K562 (cell line): ENCODE results near the gene CDK5RAP3. TPM values are rescaled to one million over a fixed set of nuclear protein-coding genes. Genes with fewer than 3 reads are reported as not detected.

Source experiments
- GABPB1 ChIP-seq: sonication (generic); formaldehyde crosslinking; IDR thresholded peaks from 2 replicates; pipeline ENCODE4 v1.8.0; 2022; ENCODE audit warnings: mild to moderate bottlenecking, missing genetic modification reagents
- HBP1 ChIP-seq: fragments of 450-650 bp; formaldehyde crosslinking; IDR thresholded peaks from 2 replicates; pipeline ENCODE4 v1.4.0; 2022; ENCODE audit warnings: missing genetic modification characterization
- PCBP2 ChIP-seq: fragments of 200-400 bp; formaldehyde crosslinking; IDR thresholded peaks from 2 replicates; pipeline ENCODE4 v1.6.1; 2018; ENCODE audit warnings: low read length, low read depth, mild to moderate bottlenecking, moderate library complexity; ENCODE audit not compliant: poor library complexity, severe bottlenecking
- SNRNP70 ChIP-seq: fragments of 200-400 bp; formaldehyde crosslinking; optimal IDR thresholded peaks from 2 replicates; pipeline ENCODE3; 2017; ENCODE audit warnings: low read depth, low read length
- TRIM28 ChIP-seq: fragments of 450-650 bp; IDR thresholded peaks from 2 replicates; pipeline ENCODE4 v1.6.1; 2017
- ZBTB34 ChIP-seq: fragments of 250-450 bp; sonication (Bioruptor Pico); IDR thresholded peaks from 2 replicates; pipeline ENCODE4 v1.8.0; 2021; ENCODE audit warnings: mild to moderate bottlenecking, moderate library complexity
- ZNF232 ChIP-seq: sonication (generic); formaldehyde crosslinking; IDR thresholded peaks from 2 replicates; pipeline ENCODE4 v1.8.0; 2022; ENCODE audit warnings: mild to moderate bottlenecking, missing genetic modification reagents
- ZNF318 ChIP-seq, 2 experiments: fragments of 450-650 bp; IDR thresholded peaks; 2 replicates each; pipeline ENCODE4 v1.6.1; 2016; ENCODE audit warnings: mild to moderate bottlenecking in 2 of 2, borderline replicate concordance in 1 of 2, low read depth in 1 of 2, moderate library complexity in 1 of 2
- ZNF695 ChIP-seq: fragments of 450-650 bp; formaldehyde crosslinking; IDR thresholded peaks from 2 replicates; pipeline ENCODE4 v1.4.0; 2020; ENCODE audit warnings: mild to moderate bottlenecking, moderate library complexity
- polyA plus RNA-seq, 8 experiments: library from polyadenylated mRNA; depleted of rRNA in 4 of 8; stranded (reverse) in 5 of 8; unstranded in 3 of 8; fragments of >200 nt; fragmentation: Nextera tagmentation in 2 of 8; fragmentation: Illumina TruSeq in 1 of 8; extraction: Ambion mirVana in 2 of 8; extraction: Trizol in 1 of 8; gene quantifications; 2 replicates each; pipeline versions ENCODE4 v1.2.1 to v1.2.3, GENCODE V29; 2011 to 2014; ENCODE audit warnings: inconsistent platforms in 1 of 8, missing spikeins in 1 of 8
- total RNA-seq, 7 experiments: library from RNA; depleted of rRNA in 6 of 7; stranded (reverse); fragments of >200 nt in 6 of 7; fragmentation: Illumina TruSeq in 2 of 7; extraction: Trizol in 2 of 7; gene quantifications; 2 replicates each; pipeline versions ENCODE4 v1.2.1 to v1.2.3, GENCODE V29; 2011 to 2021; ENCODE audit warnings: low replicate concordance in 1 of 7

CDK5RAP3 gene
- total and polyA plus RNA-seq, 9 of the 15 experiments (the other 6 are each of a cell fraction or from before 2014, with no cell fraction given): 44.2 to 202 (median 91.5) TPM

- no peak for TF ChIP-seq ZNF232 (CRISPR knock-in tag)
- TF ChIP-seq ZNF695 (CRISPR knock-in tag): no peak
- no peak for TF ChIP-seq HBP1 (CRISPR knock-in tag)
- no peak for TF ChIP-seq GABPB1 (CRISPR knock-in tag)
- TF ChIP-seq TRIM28: no peak
- no peak for TF ChIP-seq ZNF318 (IDR thresholded peaks at IDR 0.05; ENCODE audit: borderline replicate concordance in 1 of 2, low read depth in 1 of 2)
- TF ChIP-seq PCBP2: no peak
- TF ChIP-seq SNRNP70: no peak
- no peak for TF ChIP-seq ZBTB34 (CRISPR knock-in tag)
Observed at GRCh38 chr17:48028736-48029135, 57.8 kb downstream of the CDK5RAP3 start (continued).
